GM19043 (cell line): Measurements from ENCODE around the gene SOCS3.

Experiments
- ATAC-seq: cut with Tn5 transposase; IDR thresholded peaks from one replicate; pipeline ENCODE4 v1.9.1; 2021; ENCODE audit warnings: low read depth; ENCODE audit not compliant: unreplicated experiment

Gene SOCS3

GRCh38 chr17:78391843-78392242, 32.0 kb upstream of the SOCS3 start:
- ATAC-seq = no peak

GRCh38 chr17:78391051-78391431, 31.2 kb upstream of the SOCS3 start:
- no peak for ATAC-seq

- ATAC-seq = no peak
Measured at GRCh38 chr17:78390241-78391050, 30.6 kb upstream of the SOCS3 start.

GRCh38 chr17:78387977-78388941, 28.4 kb upstream of the SOCS3 start:
- no peak for ATAC-seq

GRCh38 chr17:78384479-78385175, 24.8 kb upstream of the SOCS3 start:
- no peak for ATAC-seq

DNA sequence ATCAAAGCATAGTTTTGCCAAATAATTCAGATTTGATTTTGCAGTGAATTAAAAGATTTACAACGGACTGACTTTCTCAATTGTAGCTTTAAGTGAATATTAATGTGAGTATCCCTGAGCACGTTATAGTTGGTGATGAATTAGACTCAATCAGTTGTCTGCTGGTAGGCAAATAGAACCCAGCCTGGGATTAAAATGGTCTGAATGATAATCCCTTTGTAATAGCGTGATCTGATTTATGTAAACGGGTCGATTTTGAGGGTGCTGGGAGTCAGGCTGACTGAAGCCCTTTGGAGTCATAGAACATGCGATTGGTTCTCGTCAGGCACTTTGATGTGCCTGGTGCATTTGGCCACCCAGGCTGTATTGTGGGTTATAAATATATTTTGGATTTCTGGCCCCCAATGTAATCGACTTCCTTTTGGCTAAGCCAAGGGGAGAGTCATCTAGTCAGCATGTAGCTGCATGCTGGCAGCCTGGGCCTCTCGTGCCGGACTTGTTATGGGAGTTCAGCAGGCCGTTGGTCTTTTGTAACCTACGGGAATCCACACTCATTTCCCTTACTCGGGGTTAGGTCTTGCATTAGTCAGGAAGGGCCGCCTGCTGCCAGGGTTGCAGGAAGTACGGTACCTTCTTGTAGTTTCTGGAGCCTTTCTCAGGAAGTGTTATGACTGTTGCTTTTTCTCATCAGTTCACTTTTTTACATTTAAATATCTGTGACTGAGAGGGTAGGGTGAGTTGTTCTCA, 24.0 kb upstream of the SOCS3 start:
- ATAC-seq = no peak

- no peak for ATAC-seq
Measured at GRCh38 chr17:78381601-78382232, 21.8 kb upstream of the SOCS3 start.

- ATAC-seq = no peak
Measured at GRCh38 chr17:78380370-78380769, 20.5 kb upstream of the SOCS3 start.

DNA sequence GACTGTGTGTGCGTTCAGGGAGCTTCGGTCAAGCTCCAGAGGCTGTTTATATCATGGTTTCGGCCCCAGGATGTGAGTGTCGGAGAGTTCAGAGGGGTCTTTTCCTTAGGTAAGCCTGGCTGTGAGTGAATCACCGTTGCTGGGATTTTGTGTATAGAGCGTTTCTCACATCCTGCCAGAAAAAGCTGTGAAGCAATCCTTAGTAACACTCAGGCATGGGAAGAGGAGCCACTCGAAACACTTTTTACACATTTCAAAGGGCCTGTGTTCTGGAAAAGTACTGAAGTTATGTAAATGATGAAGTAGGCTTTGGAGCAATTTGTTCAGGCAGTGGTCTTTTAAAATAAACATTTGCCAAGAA, 19.2 kb upstream of the SOCS3 start:
- no peak for ATAC-seq

DNA sequence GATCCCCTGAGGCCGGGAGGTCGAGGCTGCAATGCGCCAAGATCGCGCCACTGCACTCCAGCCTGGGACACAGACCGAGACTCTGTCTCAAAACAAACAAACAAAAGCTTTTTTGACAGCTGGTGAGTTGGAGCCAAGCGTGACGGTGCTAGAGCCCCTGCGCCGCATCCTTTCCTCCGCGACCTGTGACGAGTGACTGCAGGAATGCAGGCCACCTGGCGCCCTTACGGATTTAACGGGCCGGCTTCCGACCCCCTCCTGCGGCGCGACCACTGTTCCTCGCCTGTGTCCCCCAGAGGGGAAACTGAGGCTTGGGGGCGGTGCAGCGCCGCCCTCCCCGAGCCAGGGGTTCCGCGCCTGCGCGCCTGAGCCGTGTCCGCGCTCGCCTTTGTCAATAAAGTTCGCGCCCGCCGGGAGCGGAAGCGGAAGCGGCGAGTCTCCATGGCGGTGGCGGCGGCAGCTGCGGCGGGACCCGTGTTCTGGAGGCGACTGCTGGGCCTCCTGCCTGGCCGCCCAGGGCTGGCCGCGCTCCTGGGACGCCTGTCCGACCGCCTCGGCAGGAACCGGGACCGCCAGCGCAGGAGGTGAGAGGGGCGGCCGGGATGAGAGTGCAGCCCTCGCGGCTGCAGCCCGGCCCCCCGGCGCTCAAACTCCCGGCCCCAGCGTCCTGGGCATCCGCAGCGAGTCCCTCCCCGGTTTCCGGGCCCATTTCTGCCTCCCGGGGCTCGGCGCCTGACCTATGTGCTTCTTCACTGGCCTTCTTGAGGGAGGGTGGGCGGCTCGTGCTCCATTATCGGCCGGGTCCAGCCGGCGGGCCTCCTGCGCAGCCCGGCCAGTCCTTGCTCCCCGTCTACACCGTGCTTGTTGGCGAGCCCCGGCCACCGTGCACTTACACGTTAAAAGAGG, 18.6 kb upstream of the SOCS3 start, which contains the start of gene PGS1:
Gene PGS1 (plus strand): TSS at position 425 of the 906 bp plus-strand sequence. CDS start 17 bp downstream, at position 442.
- no peak for ATAC-seq

GRCh38 chr17:78377858-78378224, 18.0 kb upstream of the SOCS3 start:
- ATAC-seq = no peak

GRCh38 chr17:78376161-78376560, 16.3 kb upstream of the SOCS3 start:
- no peak for ATAC-seq

DNA sequence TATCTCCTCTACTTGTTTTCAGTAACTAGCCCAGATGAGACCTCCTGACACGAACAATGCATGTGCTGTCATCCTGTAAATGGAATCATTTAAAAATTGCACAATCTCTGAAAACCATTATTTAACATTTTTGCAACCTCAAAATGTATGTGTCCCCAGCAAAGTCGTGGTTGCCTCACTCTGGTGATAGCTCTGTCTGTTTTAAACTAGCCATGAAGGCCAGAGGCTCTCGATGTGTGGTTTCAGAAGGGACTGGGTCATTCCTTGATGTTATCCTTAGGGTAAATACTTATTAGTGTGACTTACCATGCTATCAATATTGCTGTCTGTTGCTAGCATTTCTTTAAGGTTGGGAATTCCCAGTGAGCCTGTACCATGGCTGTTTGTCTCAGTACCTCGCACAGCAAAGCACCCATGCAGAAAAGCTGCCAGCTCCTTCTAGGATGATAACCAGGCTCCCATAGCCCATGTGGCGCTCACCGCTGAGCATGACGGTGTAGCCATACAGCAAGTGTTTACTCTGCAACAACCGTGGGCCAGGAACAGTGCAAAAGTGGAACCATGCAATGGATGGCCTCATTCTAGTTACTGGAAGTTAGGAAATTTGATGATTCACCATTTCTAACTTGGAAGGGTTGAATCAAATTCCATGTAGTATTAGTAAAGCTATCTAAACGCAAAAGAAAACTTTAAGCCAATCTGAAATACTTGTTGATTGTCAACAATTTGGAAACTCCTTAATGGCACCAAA, 15.7 kb upstream of the SOCS3 start:
- ATAC-seq = no peak

- no peak for ATAC-seq
Measured at GRCh38 chr17:78374631-78375274, 14.9 kb upstream of the SOCS3 start.

- ATAC-seq = no peak
Measured at GRCh38 chr17:78374189-78374588, 14.3 kb upstream of the SOCS3 start.

DNA sequence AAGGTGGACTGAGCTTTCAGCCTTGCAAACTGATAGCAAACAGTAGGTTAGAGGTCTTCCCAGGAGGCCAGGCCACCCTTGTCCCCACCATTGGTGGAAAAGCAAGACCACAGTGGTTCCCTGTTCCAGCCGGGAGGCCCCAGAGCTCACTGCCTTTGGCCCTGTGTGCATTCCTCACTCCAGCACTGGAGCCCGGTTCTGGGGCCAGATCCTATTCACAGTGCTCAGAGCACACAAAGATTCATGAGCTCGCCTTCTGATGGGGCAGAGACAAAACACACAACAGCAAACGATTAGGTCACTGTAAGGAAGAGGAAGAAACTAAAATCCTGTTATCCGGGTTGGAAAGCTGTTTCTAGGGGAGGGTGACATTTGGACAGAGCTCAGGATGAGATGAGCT, 13.0 kb upstream of the SOCS3 start:
- ATAC-seq = no peak

DNA sequence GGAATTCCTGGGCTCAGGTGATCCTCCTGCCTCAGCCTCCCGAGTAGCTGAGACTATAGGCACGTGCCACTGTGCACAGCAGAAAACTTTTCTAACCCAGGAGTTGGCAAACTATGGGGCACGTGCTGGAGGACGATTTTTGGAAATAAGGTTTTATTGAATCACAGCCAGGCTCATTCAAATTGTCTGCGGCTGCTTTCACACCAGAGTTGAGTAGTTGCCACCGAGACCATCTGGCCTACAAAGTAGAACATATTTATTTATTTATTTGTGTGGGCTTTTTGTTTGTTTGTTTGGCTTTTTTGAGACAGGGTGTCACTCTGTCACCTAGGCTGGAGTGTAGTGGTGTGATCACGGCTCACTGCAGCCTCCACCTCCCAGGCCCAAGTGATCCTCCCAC, 11.2 kb upstream of the SOCS3 start:
- ATAC-seq = no peak
